Measurements from ENCODE around the gene C17orf78.

DNA sequence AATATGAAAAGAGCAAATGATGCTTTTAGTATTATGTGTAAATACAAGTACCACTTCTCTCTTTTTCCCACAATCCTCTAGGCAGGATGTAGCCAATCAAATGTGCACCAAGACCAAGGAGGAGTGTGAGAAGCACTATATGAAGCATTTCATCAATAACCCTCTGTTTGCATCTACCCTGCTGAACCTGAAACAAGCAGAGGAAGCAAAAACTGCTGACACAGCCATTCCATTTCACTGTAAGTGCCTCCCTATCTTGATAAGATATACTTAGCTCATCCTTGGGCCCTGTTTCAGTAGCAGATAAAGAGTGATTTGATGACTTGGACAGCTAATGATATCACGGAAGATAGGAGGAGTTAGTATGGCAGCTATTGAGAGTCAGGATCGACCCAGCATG lies 64.6 kb downstream of the C17orf78 start:
- no peak for TF ChIP-seq POLR2A (IDR thresholded peaks at IDR 0.05)
- TF ChIP-seq, protein P1, sequence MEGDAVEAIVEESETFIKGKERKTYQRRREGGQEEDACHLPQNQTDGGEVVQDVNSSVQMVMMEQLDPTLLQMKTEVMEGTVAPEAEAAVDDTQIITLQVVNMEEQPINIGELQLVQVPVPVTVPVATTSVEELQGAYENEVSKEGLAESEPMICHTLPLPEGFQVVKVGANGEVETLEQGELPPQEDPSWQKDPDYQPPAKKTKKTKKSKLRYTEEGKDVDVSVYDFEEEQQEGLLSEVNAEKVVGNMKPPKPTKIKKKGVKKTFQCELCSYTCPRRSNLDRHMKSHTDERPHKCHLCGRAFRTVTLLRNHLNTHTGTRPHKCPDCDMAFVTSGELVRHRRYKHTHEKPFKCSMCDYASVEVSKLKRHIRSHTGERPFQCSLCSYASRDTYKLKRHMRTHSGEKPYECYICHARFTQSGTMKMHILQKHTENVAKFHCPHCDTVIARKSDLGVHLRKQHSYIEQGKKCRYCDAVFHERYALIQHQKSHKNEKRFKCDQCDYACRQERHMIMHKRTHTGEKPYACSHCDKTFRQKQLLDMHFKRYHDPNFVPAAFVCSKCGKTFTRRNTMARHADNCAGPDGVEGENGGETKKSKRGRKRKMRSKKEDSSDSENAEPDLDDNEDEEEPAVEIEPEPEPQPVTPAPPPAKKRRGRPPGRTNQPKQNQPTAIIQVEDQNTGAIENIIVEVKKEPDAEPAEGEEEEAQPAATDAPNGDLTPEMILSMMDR (IDR thresholded peaks at IDR 0.05), result no peak

Data from right lobe of liver (tissue), 4 donors.